Heart left ventricle (tissue), 16 donors: Measurements from ENCODE around the gene CDH6. TPM values are rescaled to one million over a fixed set of nuclear protein-coding genes. Genes with fewer than 3 reads are reported as not detected.

Source experiments
- ATAC-seq, 4 donors: fragments of 200-7000 bp; cut with Tn5 transposase; one replicate each; pipeline ENCODE4 v1.9.1; 2020 to 2022; ENCODE audit warnings: moderate library complexity in 4 of 4, mild to moderate bottlenecking in 3 of 4, moderate number of reproducible peaks in 1 of 4
- DNase-seq, 5 donors: peaks; one replicate each; pipeline ENCODE4 v3.0.0-alpha.2; 2020
- H3K27ac ChIP-seq, 12 donors: fragments of 200-600 bp; sonication (generic) in 4 of 12; one replicate each; pipeline versions ENCODE4 v1.5.0 to v1.8.0; 2016 to 2022; ENCODE audit warnings: mild to moderate bottlenecking in 2 of 12
- H3K27me3 ChIP-seq, 9 donors: fragments of 200-600 bp; sonication (generic) in 2 of 9; one replicate each; pipeline versions ENCODE4 v1.5.1 to v1.8.0; 2016 to 2022; ENCODE audit warnings: mild to moderate bottlenecking in 3 of 9
- H3K36me3 ChIP-seq, 9 donors: fragments of 200-600 bp; sonication (generic) in 2 of 9; one replicate each; pipeline versions ENCODE4 v1.5.0 to v1.8.0; 2018 to 2022; ENCODE audit warnings: mild to moderate bottlenecking in 2 of 9
- H3K4me1 ChIP-seq, 12 donors: fragments of 200-600 bp; sonication (generic) in 4 of 12; one replicate each; pipeline versions ENCODE4 v1.5.0 to v1.8.0; 2016 to 2022; ENCODE audit warnings: mild to moderate bottlenecking in 3 of 12
- H3K4me3 ChIP-seq, 12 donors: fragments of 200-600 bp; sonication (generic) in 4 of 12; one replicate each; pipeline versions ENCODE4 v1.5.0 to v1.8.0; 2017 to 2022; ENCODE audit warnings: mild to moderate bottlenecking in 9 of 12, moderate library complexity in 4 of 12
- H3K9me3 ChIP-seq, 12 donors: fragments of 200-600 bp; sonication (generic) in 4 of 12; one replicate each; pipeline versions ENCODE4 v1.5.0 to v1.8.0; 2016 to 2022; ENCODE audit warnings: mild to moderate bottlenecking in 1 of 12
- POLR2A ChIP-seq, 2 donors: fragments of 450-650 bp; IDR thresholded peaks; one replicate each; pipeline ENCODE4 v1.6.1; 2017; ENCODE audit warnings: antibody characterized with exemption in 2 of 2, mild to moderate bottlenecking in 2 of 2, moderate library complexity in 2 of 2
- WGBS, 4 donors: extraction: QIAGEN DNeasy Blood & Tissue Kit in 2 of 4; methylation state at CpG; one replicate each; pipeline versions ENCODE4 v1.1.5 to v1.1.7; 2013 to 2018; 5-methylcytosine and 5-hydroxymethylcytosine counted together
- intact Hi-C, 10 donors: fragments of 100-400 bp; cut with DNase I; formaldehyde crosslinking; loops; one replicate each; pipeline versions ENCODE4 v1.11.1 to v1.14.2; 2022
- polyA plus RNA-seq, 2 donors: library from polyadenylated mRNA; stranded (reverse); fragments of 200-250 nt; gene quantifications; one replicate each; pipeline ENCODE4 v1.2.3, GENCODE V29; 2013
- total RNA-seq, 9 donors: library from RNA; depleted of rRNA in 2 of 9; stranded (reverse); fragments of >200 nt in 2 of 9; fragmentation: NEBNext Ultra II Directional in 3 of 9; extraction: Animal tissue kit (Norgen Biotek cat#: 25700) in 3 of 9; gene quantifications; one replicate each; pipeline versions ENCODE4 v1.1.0 to v1.2.4, GENCODE V29; 2016 to 2023
- TF ChIP-seq, protein P1 (sequence below), 12 donors: fragments of 200-600 bp; sonication (generic) in 4 of 12; IDR thresholded peaks; one replicate each; pipeline versions ENCODE4 v1.5.0 to v1.8.0; 2018 to 2022; ENCODE audit warnings: antibody characterized with exemption in 12 of 12, mild to moderate bottlenecking in 5 of 12
- donor health status: ischemic (EF 13 %, LVEDD 7.1; RV severe dilation, severe dysfunction).
- donor health status: healthy with polysubstance abuse.
- donor health status: DM: no; HTN: yes; CAD: no.
- donor health status: DM: no; HTN: no; CAD: no.
- donor health status: ischemic (EF 25% LVEDD 6.9; RV normal size, moderate dysfunction).
- donor health status: ischemic (EF 25% LVEDD 5.7; RV mildly dilated, moderate dysfunction).
- donor health status: healthy.
- donor health status: DM: yes; HTN: yes; CAD: no.
- donor health status: ischemic (EF 35%, LVEDD 5.7; RV mildly dilated, moderate dysfunction).
- donor health status: nonischemic (EF 11% LVEDD 7.7; RV severe dilation, severe dysfunction).
- donor health status: DM: yes; HTN: yes; CAD: no.
- donor health status: PGD.
- donor health status: ischemic (EF 29% LVEDD 5.4; RV normal size, mild dysfunction).
- donor health status: nonischemic (EF 23%, LVEDD 6.1; RV moderate dilation, normal function).

The CDH6 gene
- total and polyA plus RNA-seq, 11 donors, result 0.83 to 5.4 (median 3.1) TPM

DNA sequence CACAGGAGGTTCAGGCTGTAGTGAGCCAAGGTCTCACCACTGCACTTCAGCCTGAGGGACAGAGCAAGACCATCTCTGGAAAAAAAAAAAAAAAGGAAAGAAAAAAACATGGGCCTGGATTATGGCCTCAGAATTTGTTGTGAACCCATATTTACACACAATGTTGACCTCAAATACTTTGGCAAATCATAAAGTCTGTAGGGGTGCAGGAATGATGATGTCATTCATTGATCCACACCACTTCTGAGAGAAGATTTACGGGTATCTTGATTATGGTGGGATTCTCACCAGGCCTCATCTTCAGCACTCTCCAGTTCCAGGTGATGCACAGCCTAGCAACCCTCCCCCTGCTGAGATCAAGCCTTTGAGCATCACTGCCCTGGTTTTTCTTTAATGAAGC is 156.9 kb downstream of the CDH6 start:
- TF ChIP-seq POLR2A (IDR thresholded peaks at IDR 0.05), result no peak
- TF ChIP-seq, protein P1, sequence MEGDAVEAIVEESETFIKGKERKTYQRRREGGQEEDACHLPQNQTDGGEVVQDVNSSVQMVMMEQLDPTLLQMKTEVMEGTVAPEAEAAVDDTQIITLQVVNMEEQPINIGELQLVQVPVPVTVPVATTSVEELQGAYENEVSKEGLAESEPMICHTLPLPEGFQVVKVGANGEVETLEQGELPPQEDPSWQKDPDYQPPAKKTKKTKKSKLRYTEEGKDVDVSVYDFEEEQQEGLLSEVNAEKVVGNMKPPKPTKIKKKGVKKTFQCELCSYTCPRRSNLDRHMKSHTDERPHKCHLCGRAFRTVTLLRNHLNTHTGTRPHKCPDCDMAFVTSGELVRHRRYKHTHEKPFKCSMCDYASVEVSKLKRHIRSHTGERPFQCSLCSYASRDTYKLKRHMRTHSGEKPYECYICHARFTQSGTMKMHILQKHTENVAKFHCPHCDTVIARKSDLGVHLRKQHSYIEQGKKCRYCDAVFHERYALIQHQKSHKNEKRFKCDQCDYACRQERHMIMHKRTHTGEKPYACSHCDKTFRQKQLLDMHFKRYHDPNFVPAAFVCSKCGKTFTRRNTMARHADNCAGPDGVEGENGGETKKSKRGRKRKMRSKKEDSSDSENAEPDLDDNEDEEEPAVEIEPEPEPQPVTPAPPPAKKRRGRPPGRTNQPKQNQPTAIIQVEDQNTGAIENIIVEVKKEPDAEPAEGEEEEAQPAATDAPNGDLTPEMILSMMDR (IDR thresholded peaks at IDR 0.05), result no peak
- H3K36me3 ChIP-seq, result no peaks in the 10 kb centered on the region
- no peak overlapping the region for H3K4me3 ChIP-seq

DNA sequence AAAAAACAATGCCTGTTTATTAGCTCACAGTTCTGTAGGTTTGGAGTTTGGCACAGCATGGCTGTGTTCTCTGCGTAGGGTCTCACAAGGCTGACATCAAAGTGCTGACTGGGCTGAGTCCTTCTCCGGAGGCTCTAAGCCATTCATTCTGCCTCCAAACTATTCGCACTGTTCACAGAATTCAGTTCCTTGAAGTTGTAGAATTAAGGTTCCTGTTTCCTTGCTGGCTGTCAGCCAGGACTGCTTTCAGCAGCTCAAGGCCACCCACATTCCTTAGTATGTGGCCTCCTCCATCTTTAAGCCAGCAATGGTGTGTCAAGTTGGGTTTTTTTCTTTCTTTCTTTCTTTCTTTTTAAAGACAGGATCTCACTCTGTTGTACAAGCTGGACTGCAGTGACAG is 161.9 kb downstream of the CDH6 start:
- no peak for TF ChIP-seq POLR2A (IDR thresholded peaks at IDR 0.05)
- TF ChIP-seq, protein P1 (IDR thresholded peaks at IDR 0.05), result no peak
- no peaks in the 10 kb centered on the region for H3K36me3 ChIP-seq
- intact Hi-C loops, result no loop called here
- H3K27me3 ChIP-seq, result no peaks in the 10 kb centered on the region
- peaks cover 0 to 10% (median 0%) of the 10 kb centered on the region in 12 donors for H3K9me3 ChIP-seq
- no peak overlapping the region for H3K27ac ChIP-seq
- WGBS, 4 donors, result 56 to 65% (median 59%) methylated on average over 3 of the region's 3 CpGs
- DNase-seq, result no peak
- no peak overlapping the region for H3K4me3 ChIP-seq
- no peak for ATAC-seq
- H3K4me1 ChIP-seq, result no peaks in the 10 kb centered on the region

More for the DNA sequence above, 156.9 kb downstream of the CDH6 start:
- no peak for DNase-seq
- WGBS, 4 donors, result 83 to 95% (median 91%) methylated on average over 1 of the region's 1 CpG
- ATAC-seq, result no peak
- H3K9me3 ChIP-seq, result peaks cover 0 to 5% (median 0%) of the 10 kb centered on the region in 12 donors
- intact Hi-C loops, result no loop called here
- no peak overlapping the region for H3K27ac ChIP-seq
- no peaks in the 10 kb centered on the region for H3K4me1 ChIP-seq
- H3K27me3 ChIP-seq, result peaks cover 0 to 8% (median 0%) of the 10 kb centered on the region in 9 donors

DNA sequence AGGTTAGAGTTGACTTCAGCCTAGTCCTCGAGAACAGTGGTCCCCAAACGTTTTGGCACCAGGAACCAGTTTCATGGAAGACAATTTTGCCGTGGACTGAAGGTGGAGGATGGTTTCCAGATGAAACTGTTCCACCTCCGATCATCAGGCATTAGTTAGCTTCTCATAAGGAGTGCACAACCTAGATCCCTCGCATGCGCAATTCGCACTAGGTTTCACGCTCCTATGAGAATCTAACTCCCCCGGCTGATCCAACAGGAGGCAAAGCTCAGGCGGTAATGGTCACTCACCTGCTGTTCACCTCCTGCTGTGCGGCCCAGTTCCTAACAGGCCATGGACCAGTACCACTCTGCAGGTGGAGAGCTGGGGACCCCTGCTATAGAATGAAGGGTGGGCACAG is 163.6 kb downstream of the CDH6 start:
- WGBS, 4 donors, result 69 to 85% (median 83%) methylated on average over 8 to 11 of the region's 11 CpGs
- H3K4me1 ChIP-seq, result peaks cover 0 to 5% (median 0%) of the 10 kb centered on the region in 12 donors
- H3K27me3 ChIP-seq, result no peaks in the 10 kb centered on the region
- DNase-seq, result no peak
- H3K9me3 ChIP-seq, result peaks cover 0 to 10% (median 0%) of the 10 kb centered on the region in 12 donors
- no peak overlapping the region for H3K27ac ChIP-seq
- H3K4me3 ChIP-seq, result no peak overlapping the region
- H3K36me3 ChIP-seq, result no peaks in the 10 kb centered on the region
- ATAC-seq, result no peak
- TF ChIP-seq POLR2A (IDR thresholded peaks at IDR 0.05), result no peak
- TF ChIP-seq, protein P1 (IDR thresholded peaks at IDR 0.05), result no peak
- intact Hi-C loops, result no loop called here

DNA sequence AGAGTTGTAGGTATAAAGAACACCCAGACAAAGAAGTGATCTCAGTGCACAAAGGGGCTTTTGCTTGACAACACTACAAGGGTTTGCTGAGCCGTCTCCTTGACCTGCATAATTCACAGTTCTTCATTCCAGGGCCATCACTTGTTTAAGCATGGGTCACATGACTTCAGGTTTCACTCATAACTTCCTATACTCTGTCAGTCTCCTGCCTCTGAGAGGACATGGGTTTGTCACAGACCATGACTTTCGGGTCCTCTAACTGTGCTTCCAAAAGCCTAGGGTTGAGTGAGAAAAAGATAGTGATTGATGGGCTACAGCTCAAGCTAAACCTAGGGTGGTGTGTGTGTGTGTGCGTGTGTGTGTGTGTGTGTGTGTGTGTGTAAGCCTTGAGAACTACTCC is 166.4 kb downstream of the CDH6 start:
- TF ChIP-seq, protein P1 (IDR thresholded peaks at IDR 0.05), result no peak
- no peak for TF ChIP-seq POLR2A (IDR thresholded peaks at IDR 0.05)
- H3K9me3 ChIP-seq, result peaks cover 0 to 10% (median 0%) of the 10 kb centered on the region in 12 donors
- WGBS, 4 donors, result 54 to 77% (median 67%) methylated on average over 3 of the region's 3 CpGs
- no peak overlapping the region for H3K27ac ChIP-seq
- peaks cover 0 to 5% (median 0%) of the 10 kb centered on the region in 12 donors for H3K4me1 ChIP-seq
- no peaks in the 10 kb centered on the region for H3K27me3 ChIP-seq
- no peaks in the 10 kb centered on the region for H3K36me3 ChIP-seq
- H3K4me3 ChIP-seq, result no peak overlapping the region
- ATAC-seq (no peak), DNase-seq (no peak)
- intact Hi-C loops, result no loop called here
